SU-DHL-6 (cell line): ENCODE measurements around the gene UBL3.

Source experiments
- H2AFZ ChIP-seq: fragments of 200-600 bp; sonication (generic); 2 replicates; pipeline ENCODE4 v1.6.1; 2014; ENCODE audit warnings: low read depth, mild to moderate bottlenecking, moderate library complexity, mixed read lengths, antibody characterized with exemption, low read length; ENCODE audit not compliant: severe bottlenecking
- H3F3A ChIP-seq: fragments of 200-600 bp; shearing (Covaris generic); 2 replicates; pipeline ENCODE4 v1.6.0; 2016; ENCODE audit warnings: antibody characterized with exemption, mild to moderate bottlenecking; ENCODE audit not compliant: insufficient read depth
- H3K27ac ChIP-seq: fragments of 200-600 bp; sonication (generic); 2 replicates; pipeline ENCODE4 v1.5.1; 2016; ENCODE audit warnings: low read depth, mild to moderate bottlenecking, low read length, moderate library complexity, mixed read lengths
- H3K27me3 ChIP-seq: fragments of 200-600 bp; sonication (generic), shearing (Covaris generic); 2 replicates; pipeline ENCODE4 v1.6.0; 2014; ENCODE audit warnings: mild to moderate bottlenecking, low read length
- H3K36me3 ChIP-seq: fragments of 200-600 bp; sonication (generic); 2 replicates; pipeline ENCODE4 v1.6.1; 2014; ENCODE audit warnings: mild to moderate bottlenecking, low read length, mixed read lengths
- H3K4me2 ChIP-seq: fragments of 300-600, 200-600 bp; shearing (Covaris generic), sonication (generic); 2 replicates; pipeline ENCODE4 v1.6.0; 2014; ENCODE audit warnings: low read length, low read depth, mild to moderate bottlenecking; ENCODE audit not compliant: poor library complexity, severe bottlenecking
- H3K4me3 ChIP-seq: fragments of 200-600 bp; sonication (generic); 2 replicates; pipeline ENCODE4 v1.5.1; 2014; ENCODE audit warnings: antibody characterized with exemption, low read length, mild to moderate bottlenecking, mixed read lengths; ENCODE audit not compliant: insufficient read depth, poor library complexity, severe bottlenecking
- H3K79me2 ChIP-seq: fragments of 200-600 bp; sonication (generic); 2 replicates; pipeline ENCODE4 v1.6.1; 2014; ENCODE audit warnings: mild to moderate bottlenecking, low read length, moderate library complexity; ENCODE audit not compliant: insufficient read depth
- H3K9ac ChIP-seq: fragments of 200-600 bp; sonication (generic); 2 replicates; pipeline ENCODE4 v1.7.0; 2014; ENCODE audit warnings: mild to moderate bottlenecking, low read length
- H3K9me2 ChIP-seq: fragments of 200-600 bp; sonication (generic); replicated peaks from 2 replicates; pipeline ENCODE4 v1.6.1; 2014; ENCODE audit warnings: low read length; ENCODE audit not compliant: insufficient read depth
- H3K9me3 ChIP-seq: fragments of 200-600 bp; sonication (generic); 2 replicates; pipeline ENCODE4 v1.6.1; 2014; ENCODE audit warnings: low read length, mixed read lengths; ENCODE audit not compliant: insufficient read depth
- H4K20me1 ChIP-seq: fragments of 200-600 bp; sonication (generic); 2 replicates; pipeline ENCODE4 v1.6.1; 2014; ENCODE audit warnings: low read depth, mild to moderate bottlenecking, antibody characterized with exemption, low read length, moderate library complexity, mixed read lengths
- EZH2phosphoT487 ChIP-seq: fragments of 200-600 bp; sonication (generic), shearing (Covaris generic); conservative IDR thresholded peaks from 2 replicates; pipeline ENCODE4 v1.6.1; 2018; ENCODE audit warnings: mild to moderate bottlenecking, antibody characterized with exemption, low read length, moderate library complexity, mixed read lengths
- TF ChIP-seq, protein P1 (sequence below): fragments of 200-600 bp; sonication (generic); IDR thresholded peaks from one replicate; pipeline ENCODE4 v1.5.1; 2017; ENCODE audit warnings: antibody characterized with exemption, mild to moderate bottlenecking, low read length, moderate library complexity; ENCODE audit not compliant: insufficient read depth, poor library complexity, severe bottlenecking

Gene UBL3

DNA sequence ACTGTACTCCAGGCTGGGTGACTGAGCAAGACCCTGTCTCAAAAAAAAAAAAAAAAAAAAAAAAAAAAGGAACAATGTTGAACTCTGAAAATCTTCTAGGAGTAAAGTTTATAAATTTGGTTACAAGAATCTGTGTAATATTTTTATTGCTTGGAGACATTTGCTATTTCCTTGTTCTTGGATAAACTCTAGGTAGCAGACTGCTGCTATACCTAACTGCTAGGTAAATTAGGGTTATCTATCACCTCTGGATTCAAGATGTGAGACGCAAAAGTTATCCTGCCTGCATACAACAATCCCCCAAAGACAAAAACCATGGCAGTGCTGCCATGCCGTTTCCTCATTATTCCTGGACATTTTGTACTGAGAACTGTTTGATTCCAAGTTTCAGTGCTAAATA, 33.7 kb downstream of the UBL3 start:
- Histone ChIP-seq H3K79me2 (no peaks in the 10 kb centered on the region), H3K4me2 (no peak overlapping the region), H4K20me1 (no peaks in the 10 kb centered on the region)

DNA sequence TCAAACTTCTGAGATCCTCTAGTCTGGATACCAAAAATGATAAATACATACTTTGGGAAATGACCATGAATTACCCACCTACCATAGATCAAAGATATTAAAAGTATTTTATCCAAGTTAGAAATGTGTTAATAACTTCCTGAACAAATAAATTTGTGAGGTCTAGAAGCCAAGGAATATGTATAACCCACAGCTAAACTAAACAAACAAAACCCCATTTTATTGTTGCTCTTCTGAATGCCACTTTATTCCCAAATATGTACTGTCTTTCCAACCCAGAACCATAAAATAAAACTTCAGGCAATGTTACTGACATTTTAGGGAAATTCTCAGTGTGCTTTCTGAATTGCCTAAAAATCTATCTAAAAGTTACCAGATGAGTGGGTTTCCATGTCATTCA, 35.1 kb downstream of the UBL3 start:
- Histone ChIP-seq H3K36me3 (no peaks in the 10 kb centered on the region), H3K79me2 (no peaks in the 10 kb centered on the region), H3K27ac (no peak overlapping the region), H3K9ac (no peak overlapping the region), H4K20me1 (no peaks in the 10 kb centered on the region), H3F3A (no peaks in the 10 kb centered on the region), H3K4me2 (no peak overlapping the region), H3K9me3 (no peaks in the 10 kb centered on the region), H2AFZ (no peak overlapping the region), H3K9me2 (no peaks in the 10 kb centered on the region), H3K27me3 (no peaks in the 10 kb centered on the region), H3K4me3 (no peak overlapping the region)
- no peak for TF ChIP-seq EZH2phosphoT487
- TF ChIP-seq, protein P1, sequence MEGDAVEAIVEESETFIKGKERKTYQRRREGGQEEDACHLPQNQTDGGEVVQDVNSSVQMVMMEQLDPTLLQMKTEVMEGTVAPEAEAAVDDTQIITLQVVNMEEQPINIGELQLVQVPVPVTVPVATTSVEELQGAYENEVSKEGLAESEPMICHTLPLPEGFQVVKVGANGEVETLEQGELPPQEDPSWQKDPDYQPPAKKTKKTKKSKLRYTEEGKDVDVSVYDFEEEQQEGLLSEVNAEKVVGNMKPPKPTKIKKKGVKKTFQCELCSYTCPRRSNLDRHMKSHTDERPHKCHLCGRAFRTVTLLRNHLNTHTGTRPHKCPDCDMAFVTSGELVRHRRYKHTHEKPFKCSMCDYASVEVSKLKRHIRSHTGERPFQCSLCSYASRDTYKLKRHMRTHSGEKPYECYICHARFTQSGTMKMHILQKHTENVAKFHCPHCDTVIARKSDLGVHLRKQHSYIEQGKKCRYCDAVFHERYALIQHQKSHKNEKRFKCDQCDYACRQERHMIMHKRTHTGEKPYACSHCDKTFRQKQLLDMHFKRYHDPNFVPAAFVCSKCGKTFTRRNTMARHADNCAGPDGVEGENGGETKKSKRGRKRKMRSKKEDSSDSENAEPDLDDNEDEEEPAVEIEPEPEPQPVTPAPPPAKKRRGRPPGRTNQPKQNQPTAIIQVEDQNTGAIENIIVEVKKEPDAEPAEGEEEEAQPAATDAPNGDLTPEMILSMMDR = no peak

More for the DNA sequence above, 33.7 kb downstream of the UBL3 start:
- Histone ChIP-seq H3K9me3 (no peaks in the 10 kb centered on the region), H3K27ac (no peak overlapping the region), H3F3A (no peaks in the 10 kb centered on the region), H2AFZ (no peak overlapping the region), H3K9ac (no peak overlapping the region), H3K27me3 (no peaks in the 10 kb centered on the region), H3K9me2 (no peaks in the 10 kb centered on the region), H3K36me3 (no peaks in the 10 kb centered on the region), H3K4me3 (no peak overlapping the region)
- TF ChIP-seq, protein P1 = no peak
- TF ChIP-seq EZH2phosphoT487 = no peak

DNA sequence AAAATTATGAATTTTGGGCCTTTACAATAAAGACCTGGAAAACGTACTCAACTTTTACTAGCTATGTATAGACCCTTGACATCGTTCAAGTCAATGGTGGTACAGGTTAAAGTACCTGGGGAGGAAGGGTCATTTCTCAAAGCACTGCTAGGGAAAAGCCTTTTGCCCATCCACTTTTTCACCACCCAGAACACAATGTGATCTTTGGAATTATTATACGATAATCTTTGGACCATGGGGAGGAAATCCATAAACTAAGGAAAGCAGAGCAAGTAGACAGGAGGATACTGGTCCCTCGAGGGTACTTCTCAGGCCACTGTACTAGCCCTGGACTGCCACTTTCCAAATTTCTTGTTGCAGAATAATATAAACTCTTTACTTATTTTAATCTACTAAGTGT, 39.5 kb downstream of the UBL3 start:
- no peak overlapping the region for H3K4me3 ChIP-seq
- H3K9me3 ChIP-seq = no peaks in the 10 kb centered on the region
- no peaks in the 10 kb centered on the region for H3K27me3 ChIP-seq
- no peak overlapping the region for H3K27ac ChIP-seq
- no peaks in the 10 kb centered on the region for H3F3A ChIP-seq
- TF ChIP-seq EZH2phosphoT487 = no peak
- TF ChIP-seq, protein P1 = no peak
- no peak overlapping the region for H3K4me2 ChIP-seq
- H4K20me1 ChIP-seq = no peaks in the 10 kb centered on the region
- H3K36me3 ChIP-seq = no peaks in the 10 kb centered on the region
- H2AFZ ChIP-seq = no peak overlapping the region
- no peaks in the 10 kb centered on the region for H3K9me2 ChIP-seq
- H3K79me2 ChIP-seq = no peaks in the 10 kb centered on the region
- H3K9ac ChIP-seq = no peak overlapping the region
